ENCODE data around the gene SFT2D1. TPM values are rescaled to one million over a fixed set of nuclear protein-coding genes. Genes with fewer than 3 reads are reported as not detected.
A peak's percentile ranks its signal among the peaks of the same experiment; 100 is the strongest.
"Not testable (repeated sequence)": the region's sequence is repeated elsewhere in the genome, so short reads cannot be mapped to it uniquely, and the experiment has no call there.

The SFT2D1 gene
- 10 to 100 TPM; 40.0 to 63.7 (median 53.8) TPM for total RNA-seq

DNA sequence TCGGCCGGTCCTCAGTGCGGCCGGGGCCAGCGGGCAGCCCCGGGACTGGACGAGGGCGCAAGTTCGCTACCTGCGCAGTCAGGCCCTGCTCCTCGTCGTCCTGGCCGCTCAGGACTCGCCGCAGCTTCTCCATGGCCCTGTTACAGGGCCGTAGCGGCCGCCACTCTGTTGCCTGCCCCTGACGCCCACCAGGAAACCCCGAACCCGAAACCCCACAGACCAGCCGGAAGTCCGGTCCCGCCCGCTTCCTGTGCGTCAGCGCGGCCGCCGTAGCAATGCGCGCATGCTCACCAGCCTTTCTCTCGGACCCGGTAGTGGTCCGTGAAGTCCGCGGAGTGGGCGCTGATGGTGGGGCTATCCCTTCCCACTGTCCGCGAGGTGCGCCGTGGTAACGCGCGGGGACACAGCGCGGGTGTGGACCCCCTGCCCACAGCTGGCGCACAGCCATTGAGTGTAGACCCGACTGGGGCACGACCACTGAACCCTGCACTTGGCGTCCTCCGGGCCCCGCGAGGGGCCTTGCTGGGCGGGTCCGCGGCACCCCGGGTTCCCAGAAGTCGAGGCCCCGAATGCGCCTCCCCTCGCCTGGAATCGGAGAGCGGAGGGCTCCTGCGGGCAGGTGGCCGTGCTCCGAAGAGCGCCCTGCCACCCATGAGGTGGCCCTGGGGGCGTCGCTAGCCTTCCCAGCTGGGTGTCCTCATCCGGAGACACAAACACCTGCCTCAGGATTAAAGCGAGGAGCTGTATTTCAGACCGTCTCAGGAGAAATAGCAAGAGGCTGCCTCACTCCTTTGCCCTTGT is at the start of gene SFT2D1:
TSS of gene SFT2D1 (minus strand) at position 197 of the 801 bp plus-strand sequence. CDS start at position 133, 64 bp downstream.
- peak; percentile 98 for ATAC-seq (ENCODE audit: low FRiP score)
- DNase-seq (ENCODE audit: low spot score) = peak; percentile 72
- TF ChIP-seq, protein P1, sequence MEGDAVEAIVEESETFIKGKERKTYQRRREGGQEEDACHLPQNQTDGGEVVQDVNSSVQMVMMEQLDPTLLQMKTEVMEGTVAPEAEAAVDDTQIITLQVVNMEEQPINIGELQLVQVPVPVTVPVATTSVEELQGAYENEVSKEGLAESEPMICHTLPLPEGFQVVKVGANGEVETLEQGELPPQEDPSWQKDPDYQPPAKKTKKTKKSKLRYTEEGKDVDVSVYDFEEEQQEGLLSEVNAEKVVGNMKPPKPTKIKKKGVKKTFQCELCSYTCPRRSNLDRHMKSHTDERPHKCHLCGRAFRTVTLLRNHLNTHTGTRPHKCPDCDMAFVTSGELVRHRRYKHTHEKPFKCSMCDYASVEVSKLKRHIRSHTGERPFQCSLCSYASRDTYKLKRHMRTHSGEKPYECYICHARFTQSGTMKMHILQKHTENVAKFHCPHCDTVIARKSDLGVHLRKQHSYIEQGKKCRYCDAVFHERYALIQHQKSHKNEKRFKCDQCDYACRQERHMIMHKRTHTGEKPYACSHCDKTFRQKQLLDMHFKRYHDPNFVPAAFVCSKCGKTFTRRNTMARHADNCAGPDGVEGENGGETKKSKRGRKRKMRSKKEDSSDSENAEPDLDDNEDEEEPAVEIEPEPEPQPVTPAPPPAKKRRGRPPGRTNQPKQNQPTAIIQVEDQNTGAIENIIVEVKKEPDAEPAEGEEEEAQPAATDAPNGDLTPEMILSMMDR (IDR thresholded peaks at IDR 0.05) = no peak

DNA sequence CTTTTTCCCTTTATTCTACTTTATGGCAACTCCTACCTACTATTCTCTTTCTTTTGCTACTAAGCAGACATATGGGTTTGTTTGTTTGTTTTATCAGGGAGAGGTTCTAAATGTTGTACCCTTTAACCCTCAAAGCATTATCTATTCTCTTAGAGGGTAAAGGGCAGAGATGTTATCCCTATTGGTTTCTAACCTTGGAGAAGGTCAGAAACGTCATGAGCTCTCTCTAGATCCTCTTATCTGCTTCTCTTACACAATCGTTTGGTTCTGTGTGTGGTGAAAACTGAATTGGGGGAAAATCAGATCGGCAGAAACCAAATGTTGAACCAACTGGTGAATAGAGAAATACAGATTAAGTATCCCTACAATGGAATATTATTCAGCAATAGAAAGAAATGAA is 46.8 kb upstream of the SFT2D1 start:
- no peak for DNase-seq (ENCODE audit: low spot score)
- no peak for ATAC-seq (ENCODE audit: low FRiP score)
- TF ChIP-seq, protein P1 (IDR thresholded peaks at IDR 0.05) = no peak

DNA sequence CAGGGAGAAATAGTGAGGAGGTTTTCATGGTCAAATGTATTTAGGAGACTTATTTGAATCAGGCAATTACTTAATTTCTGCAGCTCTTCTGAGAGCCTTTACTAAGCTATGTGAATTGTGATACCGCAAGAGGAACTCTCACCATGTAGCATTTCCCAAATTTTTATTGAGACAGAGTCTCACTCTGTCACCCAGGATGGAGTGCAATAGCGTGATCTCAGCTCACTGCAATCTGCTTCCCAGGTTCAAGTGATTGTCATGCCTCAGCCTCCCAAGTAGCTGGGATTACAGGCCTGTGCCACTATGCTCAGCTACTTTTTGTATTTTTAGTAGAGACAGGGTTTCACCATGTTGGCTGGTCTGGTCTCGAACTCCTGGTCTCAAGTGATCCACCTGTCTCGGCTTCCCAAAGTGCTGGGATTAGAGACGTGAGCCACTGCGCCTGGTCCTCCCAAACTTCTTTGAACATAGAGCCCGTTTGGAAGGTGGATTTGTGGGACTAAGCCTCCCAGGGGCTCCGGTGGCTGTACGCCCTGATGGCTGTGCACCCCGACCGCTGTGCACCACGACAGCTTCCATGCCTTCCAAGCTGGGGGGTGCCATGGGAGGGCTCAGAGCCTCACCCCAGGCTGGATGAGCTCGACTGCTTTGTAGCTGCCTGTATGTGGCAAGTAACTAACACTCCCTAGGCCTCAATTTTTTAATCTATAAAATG is 46.1 kb upstream of the SFT2D1 start:
- TF ChIP-seq, protein P1 (IDR thresholded peaks at IDR 0.05) = no peak
- no peak for ATAC-seq (ENCODE audit: low FRiP score)
- no peak for DNase-seq (ENCODE audit: low spot score)

DNA sequence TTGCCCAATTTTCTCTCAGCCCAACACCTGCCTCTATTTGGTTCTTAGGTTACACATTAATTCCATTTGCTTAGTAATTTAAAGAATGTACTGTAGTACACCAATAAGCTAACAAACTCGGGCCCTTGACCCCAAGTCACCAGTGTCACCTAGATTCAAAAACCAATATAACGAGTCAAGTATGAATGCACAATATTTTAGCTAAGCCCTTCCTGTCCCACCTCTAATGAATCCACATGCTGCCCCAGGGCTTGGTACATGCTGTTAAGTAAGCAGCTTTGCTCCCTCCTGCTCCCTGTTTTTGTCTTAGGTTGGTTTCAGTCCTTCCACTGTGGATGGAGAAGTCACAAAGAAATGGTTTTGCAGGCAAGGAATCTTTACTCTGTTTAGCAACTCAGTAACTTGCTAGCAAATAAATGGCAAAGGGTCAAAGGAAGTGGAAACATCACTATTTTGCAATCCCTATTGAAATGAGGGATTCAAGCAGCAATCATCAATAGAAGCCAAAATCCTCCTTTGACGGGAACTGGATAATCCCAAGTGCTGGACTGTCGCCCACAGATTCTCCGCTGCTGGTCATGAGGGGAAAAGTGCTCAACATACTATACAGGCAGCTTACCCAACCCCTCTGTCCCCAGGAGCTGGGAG is 45.4 kb upstream of the SFT2D1 start:
- TF ChIP-seq, protein P1 (IDR thresholded peaks at IDR 0.05) = no peak

DNA sequence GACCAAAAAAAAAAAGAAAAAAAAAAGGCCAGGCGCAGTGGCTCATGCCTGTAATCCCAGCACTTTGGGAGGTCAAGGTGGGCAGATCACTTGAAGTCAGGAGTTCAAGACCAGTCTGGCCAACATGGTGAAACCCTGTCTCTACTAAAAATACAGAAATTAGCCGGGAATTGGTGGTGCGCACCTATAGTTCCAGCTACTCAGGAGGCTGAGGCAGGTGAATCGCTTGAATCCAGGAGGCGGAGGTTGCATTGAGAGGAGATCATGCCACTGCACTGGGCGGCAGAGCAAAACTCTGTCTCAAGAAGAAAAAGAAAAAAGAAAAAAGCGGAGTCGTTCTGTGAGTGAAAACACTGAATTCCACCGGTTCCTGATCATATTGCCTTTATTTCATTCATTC is 44.8 kb upstream of the SFT2D1 start:
- DNase-seq (ENCODE audit: low spot score); ATAC-seq (ENCODE audit: low FRiP score): not testable (repeated sequence)

More for the DNA sequence above, 45.4 kb upstream of the SFT2D1 start:
- ATAC-seq (ENCODE audit: low FRiP score) (no peak), DNase-seq (ENCODE audit: low spot score) (no peak)

DNA sequence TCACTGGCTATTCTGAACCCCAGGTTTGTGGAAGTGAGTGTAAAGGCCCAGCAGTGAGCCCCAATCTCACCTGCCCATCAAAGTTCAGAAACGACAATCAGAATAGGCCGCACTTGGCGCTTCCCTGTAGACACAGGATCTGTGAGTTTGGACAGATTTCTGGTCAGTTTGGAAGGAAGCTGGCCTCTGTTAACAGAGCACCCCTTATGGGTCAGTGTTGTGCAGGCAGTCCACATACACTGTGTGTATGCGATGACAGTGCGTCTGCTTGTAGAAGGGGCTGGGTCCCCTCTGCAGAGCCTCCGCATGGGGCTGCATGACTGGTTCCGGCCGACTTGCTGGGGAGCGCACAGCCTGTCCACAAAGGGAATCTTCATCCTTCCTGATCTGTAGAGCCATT is 43.8 kb upstream of the SFT2D1 start:
- ATAC-seq (ENCODE audit: low FRiP score) (no peak), DNase-seq (ENCODE audit: low spot score) (no peak)
- TF ChIP-seq, protein P1 (IDR thresholded peaks at IDR 0.05) = no peak

DNA sequence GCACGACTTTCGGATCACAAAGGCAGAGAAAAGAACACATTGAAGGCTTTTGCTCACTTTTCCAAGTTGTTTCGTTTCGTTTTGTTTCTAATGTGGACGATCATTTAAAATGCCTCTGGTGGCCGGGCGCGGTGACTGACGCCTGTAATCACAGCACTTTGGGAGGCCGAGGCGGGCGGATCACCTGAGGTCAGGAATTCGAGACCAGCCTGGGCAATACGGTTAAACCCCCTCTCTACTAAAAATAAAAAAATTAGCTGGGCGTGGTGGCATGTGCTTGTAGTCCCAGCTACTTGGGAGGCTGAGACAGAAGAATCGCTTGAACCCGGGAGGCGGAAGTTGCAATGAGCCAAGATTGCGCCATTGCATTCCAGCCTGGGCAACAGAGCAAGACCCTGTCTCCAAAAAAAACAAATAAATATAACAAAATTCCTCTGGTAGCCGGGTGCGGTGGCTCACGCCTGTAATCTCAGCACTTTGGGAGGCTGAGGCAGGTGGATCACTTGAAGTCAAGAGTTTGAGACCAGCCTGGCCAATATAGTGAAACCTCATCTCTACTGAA is 41.5 kb upstream of the SFT2D1 start:
- ATAC-seq (ENCODE audit: low FRiP score); DNase-seq (ENCODE audit: low spot score): not testable (repeated sequence)

All from omental fat pad (tissue), 4 donors.